T-helper 22 cell (primary cell): ENCODE measurements around the gene PKN1.

Experiments used
- DNase-seq: peaks from one replicate; pipeline ENCODE4 v3.0.0-alpha.2; 2020; ENCODE audit warnings: low read depth

Gene PKN1

GRCh38 chr19:14515501-14516047 lies 82.5 kb downstream of the PKN1 start:
- DNase-seq = no peak

- no peak for DNase-seq
Measured at GRCh38 chr19:14516048-14516534, 83.0 kb downstream of the PKN1 start.

- DNase-seq = no peak
Measured at GRCh38 chr19:14516746-14517438, 83.8 kb downstream of the PKN1 start.

- DNase-seq = no peak
Measured at GRCh38 chr19:14517446-14517839, 84.3 kb downstream of the PKN1 start.

- DNase-seq = peak; percentile 47
Measured at GRCh38 chr19:14517840-14518505, 84.9 kb downstream of the PKN1 start, which contains the start of gene DNAJB1. DNAJB1 (minus strand) TSS chr19:14518397; CDS start chr19:14518349, 48 bp downstream.

GRCh38 chr19:14519245-14519859 lies 86.2 kb downstream of the PKN1 start:
- no peak for DNase-seq

- no peak for DNase-seq
Measured at GRCh38 chr19:14519860-14520407, 86.8 kb downstream of the PKN1 start.

GRCh38 chr19:14520543-14520942 lies 87.4 kb downstream of the PKN1 start:
- DNase-seq = no peak
